GM18907 (cell line): Measurements from ENCODE around the gene CYB561D1.
"Not testable (repeated sequence)": the region's sequence is repeated elsewhere in the genome, so short reads cannot be mapped to it uniquely, and the experiment has no call there.

Experiments used
- ATAC-seq: cut with Tn5 transposase; IDR thresholded peaks from one replicate; pipeline ENCODE4 v1.9.1; 2021; ENCODE audit warnings: mild to moderate bottlenecking, moderate library complexity; ENCODE audit not compliant: unreplicated experiment

Gene CYB561D1, protein sequence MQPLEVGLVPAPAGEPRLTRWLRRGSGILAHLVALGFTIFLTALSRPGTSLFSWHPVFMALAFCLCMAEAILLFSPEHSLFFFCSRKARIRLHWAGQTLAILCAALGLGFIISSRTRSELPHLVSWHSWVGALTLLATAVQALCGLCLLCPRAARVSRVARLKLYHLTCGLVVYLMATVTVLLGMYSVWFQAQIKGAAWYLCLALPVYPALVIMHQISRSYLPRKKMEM

DNA sequence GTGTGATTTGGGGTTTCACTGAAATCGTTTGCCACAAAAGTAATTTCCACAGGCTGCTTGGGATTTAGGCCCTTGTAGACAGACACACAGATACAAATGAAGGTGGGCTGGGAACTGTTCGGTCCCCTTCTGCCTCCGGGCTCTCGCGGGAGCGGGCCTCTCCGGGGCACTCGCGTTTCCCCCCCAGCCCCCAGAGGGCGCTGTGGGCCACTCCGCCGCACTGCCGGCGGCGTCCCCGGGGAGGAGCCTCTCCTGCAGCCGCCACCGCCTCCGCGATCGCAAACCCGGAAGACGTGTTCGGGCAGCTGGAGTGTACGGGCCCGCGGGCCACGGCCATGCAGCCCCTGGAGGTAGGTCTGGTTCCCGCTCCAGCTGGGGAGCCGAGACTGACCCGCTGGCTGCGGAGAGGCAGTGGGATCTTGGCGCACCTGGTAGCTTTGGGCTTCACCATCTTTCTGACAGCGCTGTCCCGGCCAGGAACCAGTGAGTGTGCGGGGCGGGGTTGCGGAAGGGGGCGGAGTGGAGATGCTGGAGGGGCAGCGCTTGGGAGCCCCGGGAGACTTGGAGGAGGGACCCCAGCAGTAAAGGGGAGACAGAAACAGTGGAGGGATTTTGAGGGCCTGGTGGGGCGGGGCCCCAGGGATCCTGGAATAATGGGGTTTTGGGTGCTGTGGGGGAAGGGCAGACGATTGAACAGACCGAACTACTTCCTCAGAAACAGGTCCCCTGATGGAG lies at the start of gene CYB561D1:
TSS of gene CYB561D1 (plus strand) at position 290 of the 735 bp plus-strand sequence. CDS start at position 336, 46 bp downstream.
- peak; percentile 86 for ATAC-seq

DNA sequence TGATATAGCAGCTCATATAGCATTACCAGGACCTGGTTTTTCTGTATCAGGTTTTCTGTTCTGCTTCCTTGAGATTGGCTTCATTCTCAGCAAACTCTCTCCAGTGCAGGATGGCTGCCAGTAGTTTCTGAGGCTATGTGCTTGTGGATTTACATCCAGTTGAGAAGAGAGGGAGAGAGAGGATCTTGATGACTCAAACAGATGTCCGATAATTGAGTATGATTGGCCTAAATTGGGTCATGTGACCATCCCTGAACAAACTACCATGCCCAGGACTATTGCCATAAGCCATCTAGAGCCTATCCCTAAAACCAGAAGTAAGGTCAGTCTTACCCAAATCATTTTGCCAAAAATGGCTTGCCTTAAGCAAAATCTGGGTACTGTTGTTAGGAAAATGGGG lies 49.5 kb upstream of the CYB561D1 start:
- ATAC-seq = no peak

DNA sequence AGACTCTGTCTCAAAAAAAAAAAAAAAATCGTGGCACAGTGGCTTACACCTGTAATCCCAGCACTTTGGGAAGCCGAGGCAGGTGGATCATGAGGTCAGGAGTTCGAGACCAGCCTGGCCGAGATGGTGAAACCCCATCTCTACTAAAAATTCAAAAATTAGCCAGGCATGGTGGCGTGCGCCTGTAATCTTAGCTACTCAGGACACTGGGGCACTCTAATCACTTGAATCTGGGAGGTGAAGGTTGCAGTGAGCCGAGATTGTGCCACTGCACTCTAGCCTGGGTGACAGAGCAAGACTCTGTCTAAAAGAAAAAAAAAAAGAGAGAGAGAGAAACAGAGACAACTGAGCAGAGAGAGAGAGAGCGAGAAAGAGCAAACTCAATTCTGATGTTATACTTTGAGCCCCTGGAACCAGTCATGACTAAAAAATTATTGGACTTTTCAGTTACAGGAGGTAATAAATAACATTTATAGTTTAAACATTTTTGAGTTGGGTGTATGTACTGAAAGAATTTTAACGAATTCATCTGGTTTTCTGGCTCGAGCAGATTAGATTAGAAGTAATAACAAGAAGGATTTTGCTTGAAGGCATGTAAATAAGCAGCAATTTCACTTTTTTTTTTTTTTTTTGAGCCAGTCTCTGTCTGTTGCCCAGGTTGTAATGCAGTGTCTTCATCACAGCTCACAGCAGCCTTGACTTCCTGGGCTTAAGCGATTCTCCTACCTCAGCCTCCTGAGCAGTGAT lies 47.8 kb upstream of the CYB561D1 start:
- not testable (repeated sequence) for ATAC-seq

DNA sequence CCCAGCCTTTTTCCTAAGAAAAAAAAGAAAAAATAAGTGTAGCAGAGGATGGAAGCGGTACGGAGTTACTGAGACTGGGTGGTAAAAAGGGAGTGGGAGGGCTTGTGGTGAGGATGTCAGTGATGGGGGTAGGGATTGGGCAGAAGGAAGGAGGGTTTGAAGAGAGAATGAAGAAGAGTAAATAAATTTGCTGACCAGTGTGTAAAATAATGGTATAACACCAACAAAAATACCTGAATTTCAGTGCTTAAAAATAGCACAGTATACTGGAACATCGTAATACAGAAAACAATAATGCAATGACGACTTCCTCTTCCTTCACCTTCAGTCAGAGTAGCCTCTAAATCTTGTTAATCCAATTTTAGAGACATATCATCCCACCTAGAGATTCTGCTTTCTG lies 46.4 kb upstream of the CYB561D1 start:
- ATAC-seq = no peak

DNA sequence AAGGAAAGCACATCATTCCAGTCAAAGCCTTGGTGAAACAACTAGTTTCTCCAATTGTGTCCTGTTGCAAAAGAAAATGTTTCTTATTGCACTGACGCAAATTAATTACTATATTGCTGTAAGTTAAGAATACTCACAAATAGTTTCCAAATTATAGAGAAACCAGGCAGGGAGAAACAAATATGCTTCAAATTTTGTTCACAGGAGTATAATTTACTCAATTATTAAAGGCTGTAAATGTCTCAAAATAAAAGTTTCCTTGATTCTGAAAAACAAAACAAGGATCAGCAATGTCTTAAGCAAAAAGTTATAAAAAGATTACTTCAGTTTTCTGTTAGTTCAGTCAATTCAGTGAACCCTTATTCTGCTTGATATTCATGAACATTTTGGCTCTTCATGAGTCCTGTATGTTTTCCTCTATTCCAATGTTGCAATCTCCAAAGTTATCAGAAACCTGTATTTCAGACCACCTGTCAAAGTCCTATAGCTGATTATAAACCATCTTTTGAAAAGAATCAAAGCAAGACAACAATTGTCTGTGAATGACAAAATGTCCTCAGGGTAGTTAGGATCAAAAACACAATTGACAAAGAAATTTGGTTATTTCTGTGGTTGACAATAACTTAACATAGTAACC lies 39.3 kb upstream of the CYB561D1 start:
- no peak for ATAC-seq

DNA sequence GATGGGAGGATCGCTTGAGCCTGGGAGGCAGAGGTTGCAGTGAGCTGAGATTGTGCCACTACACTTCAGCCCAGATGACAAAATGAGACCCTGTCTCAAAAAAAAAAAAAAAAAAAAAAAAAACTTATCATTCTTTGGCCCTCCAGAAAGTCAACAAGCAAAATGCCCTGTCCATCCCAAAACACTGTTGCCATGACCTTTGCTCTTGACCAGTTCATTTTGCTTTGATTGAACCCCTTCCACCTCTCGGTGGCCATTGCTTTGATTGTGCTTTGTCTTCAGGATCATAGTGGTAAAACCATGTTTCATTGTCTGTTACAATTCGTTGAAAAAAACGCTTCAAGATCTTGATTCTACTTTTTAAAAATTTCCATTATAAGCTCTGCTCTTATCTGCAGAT lies 36.1 kb upstream of the CYB561D1 start:
- ATAC-seq = no peak

DNA sequence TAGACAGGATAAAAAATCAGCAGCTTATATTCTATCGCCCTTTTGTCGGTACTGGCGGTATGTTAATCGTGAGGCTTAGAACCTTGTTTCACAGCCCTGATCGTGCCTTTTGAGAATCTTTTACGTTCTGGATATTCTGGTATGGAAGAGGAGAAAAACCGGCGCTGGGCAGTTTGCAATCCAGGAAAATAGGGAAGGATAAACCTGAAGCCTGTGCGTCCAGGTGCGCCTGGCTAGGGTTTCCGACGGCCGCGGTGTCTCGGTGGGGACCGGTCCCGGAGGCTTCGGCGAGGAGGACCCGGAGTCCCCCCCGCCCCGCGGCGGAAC lies 27.8 kb upstream of the CYB561D1 start:
- ATAC-seq = no peak

DNA sequence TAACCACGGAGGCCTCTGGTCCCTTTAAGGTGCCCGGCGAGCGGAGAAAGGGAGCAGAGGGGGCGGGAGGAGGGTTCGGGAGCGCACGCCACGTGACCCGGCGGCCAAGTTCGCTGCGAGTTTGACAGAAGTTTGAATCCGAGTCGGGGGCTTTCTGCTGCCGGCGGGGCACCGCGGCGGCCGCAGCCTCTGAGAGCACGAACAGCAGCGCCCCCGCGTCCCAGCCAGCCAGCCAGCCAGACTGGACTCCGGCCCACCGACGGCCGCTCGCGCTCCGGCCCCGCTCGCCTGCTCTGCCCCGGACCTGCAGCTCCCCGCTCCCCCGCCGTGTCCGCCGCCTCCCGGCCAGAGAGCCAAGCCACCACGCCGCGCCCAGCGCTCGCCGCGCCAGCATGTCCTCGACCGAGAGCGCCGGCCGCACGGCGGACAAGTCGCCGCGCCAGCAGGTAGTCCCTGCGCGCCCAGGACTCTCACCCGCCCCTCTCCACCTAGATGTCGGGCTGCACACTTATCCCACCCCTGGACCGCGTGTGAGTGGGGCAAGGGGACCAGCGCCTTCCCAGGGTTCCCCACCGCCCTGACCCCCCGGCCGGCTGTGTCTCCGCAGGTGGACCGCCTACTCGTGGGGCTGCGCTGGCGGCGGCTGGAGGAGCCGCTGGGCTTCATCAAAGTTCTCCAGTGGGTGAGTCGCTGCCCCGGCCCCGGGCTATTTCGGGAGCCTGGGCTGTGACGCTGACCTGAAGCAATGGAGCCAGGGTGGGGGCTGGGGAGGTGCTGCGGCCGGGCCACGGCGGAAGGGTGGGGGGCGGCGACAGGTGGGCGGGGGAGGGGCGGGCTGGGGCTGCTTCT lies 27.2 kb upstream of the CYB561D1 start, which contains the start of gene SYPL2:
TSS of gene SYPL2 (plus strand) at position 95 of the 849 bp plus-strand sequence. CDS start at position 393, 298 bp downstream.
- ATAC-seq = no peak

DNA sequence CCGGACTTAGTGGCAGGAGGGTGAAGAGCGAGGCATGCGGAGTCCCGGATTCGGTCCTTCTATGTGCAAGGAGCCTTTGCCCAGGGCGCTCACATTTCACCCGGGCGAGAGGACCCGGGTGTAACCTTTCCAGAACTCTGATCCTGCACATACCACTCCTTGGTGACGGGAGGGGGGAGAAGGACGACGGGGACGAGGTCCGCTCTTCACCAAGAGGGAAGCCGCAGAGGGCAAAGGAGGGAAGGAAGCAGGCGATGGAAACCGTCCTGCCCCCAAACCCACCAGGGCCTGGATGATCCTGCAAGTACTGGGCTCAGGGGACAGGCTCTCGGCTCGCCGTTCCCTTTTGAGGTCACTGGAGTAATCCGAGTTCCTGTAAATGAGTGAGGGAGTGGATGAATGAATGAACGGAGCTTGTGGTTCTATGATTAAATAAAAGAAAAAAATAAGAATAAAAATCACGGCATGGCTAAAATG lies 26.6 kb upstream of the CYB561D1 start:
- ATAC-seq = no peak

DNA sequence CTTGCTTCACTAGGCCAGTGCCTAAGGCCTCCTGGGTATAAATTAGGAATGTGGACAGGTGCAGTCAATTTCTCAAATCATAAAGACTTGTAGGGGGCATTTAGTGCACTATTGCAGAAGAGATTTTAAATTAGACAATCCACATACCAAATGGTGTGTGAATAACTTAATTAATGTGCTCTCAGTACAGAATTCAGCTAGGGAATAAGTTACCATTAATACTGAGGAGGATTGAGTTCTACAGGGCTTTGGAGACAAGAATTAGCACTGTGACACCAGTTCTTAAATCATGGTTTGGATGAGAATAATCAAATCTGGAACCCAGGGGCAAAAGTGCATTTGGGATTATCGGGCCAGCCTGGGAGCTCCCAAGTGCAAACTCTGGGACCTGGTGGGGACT lies 25.8 kb upstream of the CYB561D1 start:
- ATAC-seq = no peak

DNA sequence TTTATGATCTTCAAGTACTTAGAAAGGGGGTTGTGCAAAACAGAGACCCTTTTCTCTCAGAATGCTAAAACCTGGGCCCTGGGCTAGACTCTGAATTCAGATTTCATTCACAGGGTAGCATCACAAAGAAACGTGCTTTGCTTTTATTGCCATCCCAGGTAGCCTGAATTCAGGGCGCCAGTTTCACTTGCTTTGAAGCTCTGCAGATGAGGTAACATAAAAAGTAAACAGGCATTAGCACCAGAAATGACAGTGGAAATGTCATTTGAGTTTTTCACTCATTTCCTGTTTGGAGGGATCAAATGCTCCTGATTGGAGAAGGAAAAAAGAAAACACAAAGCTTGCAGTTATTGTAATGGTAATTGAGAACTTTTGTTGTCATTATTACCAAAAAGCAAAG lies 25.0 kb upstream of the CYB561D1 start:
- no peak for ATAC-seq

DNA sequence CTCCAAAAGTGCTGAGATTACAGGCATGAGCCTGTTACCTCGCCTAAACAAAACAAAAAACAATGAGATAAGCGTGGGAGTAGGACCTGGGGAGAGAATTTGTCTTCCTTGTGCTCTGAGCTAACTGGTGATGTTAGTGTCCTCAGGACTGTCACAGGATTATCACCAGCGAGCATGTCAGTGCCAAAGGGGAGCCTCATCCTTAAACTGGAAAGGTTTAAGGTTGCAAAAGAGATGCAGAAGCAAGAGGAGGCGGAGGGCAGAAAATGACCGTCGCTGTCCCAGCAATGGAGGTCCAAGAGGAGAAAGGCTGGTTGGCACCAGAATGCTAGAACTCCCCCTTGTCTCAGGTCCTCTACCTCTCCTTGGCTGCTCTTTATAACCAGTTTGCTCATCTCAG lies 23.6 kb upstream of the CYB561D1 start:
- no peak for ATAC-seq

DNA sequence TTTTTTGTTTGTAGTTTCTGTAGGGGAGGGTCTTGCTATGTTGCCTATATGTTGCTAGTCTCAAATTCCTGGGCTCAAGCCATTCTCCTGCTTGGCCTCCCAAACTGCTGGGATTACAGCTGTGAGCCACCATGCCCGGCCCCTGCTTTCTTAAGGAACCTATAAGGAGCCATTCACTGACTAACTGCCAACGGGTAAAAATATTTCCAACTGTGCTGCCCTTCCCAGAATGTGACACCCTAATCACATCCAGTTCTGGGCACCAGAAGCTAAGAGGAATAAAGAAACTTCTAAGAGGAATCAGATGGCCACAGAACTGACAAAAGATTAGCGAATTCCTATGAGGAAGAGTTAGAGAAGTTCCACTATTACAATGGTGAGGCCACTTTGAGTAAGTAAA lies 21.1 kb upstream of the CYB561D1 start:
- no peak for ATAC-seq

DNA sequence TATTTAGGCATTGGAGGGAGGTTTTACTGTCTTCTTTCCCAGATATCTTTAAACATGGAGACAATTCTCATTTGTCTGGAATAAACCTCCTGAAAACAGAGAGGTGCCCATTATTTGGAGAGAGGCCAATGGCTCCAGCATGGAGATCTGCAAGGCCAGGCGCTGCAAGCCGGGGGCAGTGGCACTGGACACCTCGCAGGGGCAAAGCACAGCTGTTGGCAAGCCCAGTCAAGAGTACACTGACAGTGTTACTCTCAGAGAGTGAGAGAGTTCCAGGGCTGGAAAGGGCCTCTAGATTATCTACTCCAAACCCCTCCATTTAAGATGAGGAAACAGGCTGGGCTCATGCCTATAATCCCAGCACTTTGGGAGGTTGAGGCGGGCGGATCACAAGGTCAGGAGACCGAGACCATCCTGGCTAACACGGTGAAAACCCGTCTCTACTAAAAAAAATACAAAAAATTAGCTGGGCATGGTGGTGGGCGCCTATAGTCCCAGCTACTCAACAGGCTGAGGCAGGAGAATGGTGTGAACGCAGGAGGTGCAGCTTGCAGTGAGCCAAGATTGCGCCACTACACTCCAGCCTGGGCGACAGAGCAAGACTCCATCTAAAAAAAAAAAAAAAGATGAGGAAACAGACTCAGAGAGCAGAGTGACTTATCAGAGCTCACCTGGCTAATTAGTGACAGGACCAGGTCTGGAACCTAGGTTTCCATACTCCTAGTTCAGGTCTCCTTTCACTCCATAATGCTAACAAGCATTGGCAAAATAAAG lies 20.4 kb upstream of the CYB561D1 start:
- not testable (repeated sequence) for ATAC-seq

DNA sequence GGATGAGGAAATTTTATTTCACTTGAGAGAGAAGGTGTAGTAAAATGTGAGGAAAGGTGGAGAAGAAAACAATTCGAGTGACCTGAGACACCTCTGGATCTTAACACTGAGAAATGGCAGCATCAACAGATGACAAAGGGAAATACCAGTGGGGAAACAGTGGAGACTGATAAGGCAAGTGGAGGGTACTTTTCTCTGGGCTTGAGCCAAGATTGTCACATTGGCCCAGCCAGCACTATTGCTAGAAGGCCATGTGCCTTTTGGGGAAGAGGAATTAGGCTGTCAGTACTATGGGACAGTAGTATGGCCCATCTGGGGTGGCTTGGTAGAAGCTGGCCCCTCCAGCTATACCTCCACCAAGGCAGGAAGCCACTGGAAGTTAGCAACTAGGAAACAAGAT lies 19.2 kb upstream of the CYB561D1 start:
- no peak for ATAC-seq

DNA sequence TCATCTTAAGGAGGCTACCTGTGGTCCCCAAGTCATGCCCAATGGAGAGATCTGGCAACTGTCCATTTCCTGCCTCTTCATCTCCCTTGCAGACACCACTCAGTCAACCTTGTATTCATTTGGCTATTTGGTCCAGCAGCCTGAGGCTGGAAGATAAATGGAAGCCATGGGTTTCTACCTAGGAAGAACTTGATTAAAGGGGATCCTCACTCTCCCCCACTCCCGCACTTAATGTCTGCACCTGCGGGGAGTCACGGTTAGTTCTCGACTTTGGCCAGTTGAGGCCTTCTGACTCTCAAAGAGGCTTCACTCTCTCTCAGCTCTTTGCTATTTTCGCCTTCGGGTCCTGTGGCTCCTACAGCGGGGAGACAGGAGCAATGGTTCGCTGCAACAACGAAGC lies 18.6 kb upstream of the CYB561D1 start:
- no peak for ATAC-seq

DNA sequence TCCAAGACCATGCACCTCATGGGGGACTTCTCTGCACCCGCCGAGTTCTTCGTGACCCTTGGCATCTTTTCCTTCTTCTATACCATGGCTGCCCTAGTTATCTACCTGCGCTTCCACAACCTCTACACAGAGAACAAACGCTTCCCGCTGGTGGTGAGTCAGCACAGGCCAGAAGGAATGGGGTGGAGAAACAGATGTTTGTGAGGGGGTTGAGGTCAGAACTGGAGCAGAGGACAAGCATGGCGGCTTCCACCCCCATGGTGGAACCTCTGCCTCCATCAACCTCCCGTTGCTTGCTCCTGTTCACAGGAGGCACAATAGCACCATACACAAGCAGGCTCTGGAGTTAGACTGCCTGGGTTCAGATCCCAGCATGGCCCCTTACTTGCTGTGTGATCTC lies 17.1 kb upstream of the CYB561D1 start:
- no peak for ATAC-seq

DNA sequence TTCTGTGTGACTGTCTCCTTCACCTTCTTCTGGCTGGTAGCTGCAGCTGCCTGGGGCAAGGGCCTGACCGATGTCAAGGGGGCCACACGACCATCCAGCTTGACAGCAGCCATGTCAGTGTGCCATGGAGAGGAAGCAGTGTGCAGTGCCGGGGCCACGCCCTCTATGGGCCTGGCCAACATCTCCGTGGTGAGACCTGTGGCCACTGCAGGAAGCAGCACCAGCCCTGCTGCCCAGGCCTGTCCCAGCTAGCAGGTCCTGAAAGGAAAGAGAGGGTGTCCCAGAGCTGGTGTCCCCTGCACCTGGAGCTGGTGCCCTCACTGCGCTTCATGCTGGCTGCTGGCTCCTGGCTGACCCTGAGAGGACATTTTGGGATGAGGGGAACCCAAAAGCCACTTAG lies 16.1 kb upstream of the CYB561D1 start:
- no peak for ATAC-seq

DNA sequence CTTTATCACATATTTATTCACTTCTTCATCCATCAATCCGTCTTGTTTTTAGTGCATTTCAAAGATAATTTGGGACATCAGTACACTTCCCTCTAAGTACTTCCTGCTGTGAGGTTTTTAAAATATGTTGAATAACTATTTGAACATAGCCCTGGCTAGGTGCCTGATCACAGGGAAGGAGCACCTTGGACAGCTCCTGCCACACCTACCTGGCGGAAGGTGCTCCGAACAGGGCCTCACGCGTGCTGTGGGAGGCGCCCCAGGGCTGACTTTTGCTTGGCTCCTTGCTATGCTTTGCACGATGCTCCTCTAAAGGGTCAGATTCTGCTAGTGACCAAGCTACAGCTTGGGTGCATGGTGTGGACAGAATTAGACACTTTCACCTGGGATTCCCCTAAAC lies 15.1 kb upstream of the CYB561D1 start:
- ATAC-seq = no peak

DNA sequence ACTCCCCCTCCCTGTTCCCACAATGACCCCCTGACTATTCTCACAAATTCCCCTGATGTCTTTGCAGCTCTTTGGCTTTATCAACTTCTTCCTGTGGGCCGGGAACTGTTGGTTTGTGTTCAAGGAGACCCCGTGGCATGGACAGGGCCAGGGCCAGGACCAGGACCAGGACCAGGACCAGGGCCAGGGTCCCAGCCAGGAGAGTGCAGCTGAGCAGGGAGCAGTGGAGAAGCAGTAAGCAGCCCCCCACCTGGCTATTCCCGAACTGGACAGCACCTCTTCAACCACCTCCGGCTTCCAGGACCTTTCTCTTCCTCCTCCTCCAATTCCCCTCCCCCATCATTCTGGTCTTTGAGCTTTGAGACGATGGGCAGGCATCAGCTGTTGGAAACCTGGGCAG lies 14.6 kb upstream of the CYB561D1 start:
- no peak for ATAC-seq
